Testis (tissue), 3 donors: ENCODE results near the gene HMCN1. TPM values are rescaled to one million over a fixed set of nuclear protein-coding genes. Genes with fewer than 3 reads are reported as not detected.

Experiments
- DNase-seq: peaks from one replicate; pipeline ENCODE4 v3.0.0-alpha.2; 2019
- H3K27ac ChIP-seq, 2 donors: fragments of 200-600 bp; sonication (generic); one replicate each; pipeline ENCODE4 v1.5.1; 2019
- H3K27me3 ChIP-seq: fragments of 200-600 bp; sonication (generic); one replicate; pipeline ENCODE4 v1.5.1; 2019
- H3K36me3 ChIP-seq: fragments of 200-600 bp; sonication (generic); one replicate; pipeline ENCODE4 v1.5.1; 2017; ENCODE audit warnings: low read depth; ENCODE audit errors: missing control alignments
- H3K4me1 ChIP-seq: fragments of 200-600 bp; sonication (generic); one replicate; pipeline ENCODE4 v1.5.1; 2019
- H3K4me3 ChIP-seq, 2 donors: fragments of 200-600 bp; sonication (generic); one replicate each; pipeline ENCODE4 v1.5.1; 2017 to 2019
- H3K9me3 ChIP-seq: fragments of 200-600 bp; sonication (generic); one replicate; pipeline ENCODE4 v1.5.1; 2017
- POLR2A ChIP-seq: fragments of 450-650 bp; IDR thresholded peaks from one replicate; pipeline ENCODE4 v1.6.1; 2017; ENCODE audit warnings: antibody characterized with exemption, mild to moderate bottlenecking, moderate library complexity
- WGBS, 2 donors: methylation state at CpG; one replicate each; pipeline ENCODE4 v1.1.5; 2018; 5-methylcytosine and 5-hydroxymethylcytosine counted together
- intact Hi-C: fragments of 100-400 bp; cut with DNase I; formaldehyde crosslinking; loops from one replicate; pipeline ENCODE4 v1.15.1; 2023; ENCODE audit warnings: low total_unique reads
- polyA plus RNA-seq: library from polyadenylated mRNA; stranded (reverse); fragments of 350-450 nt; fragmentation: Illumina TruSeq; extraction: RNeasy Lipid Tissue Mini Kit (QIAGEN cat#74804); gene quantifications from one replicate; pipeline ENCODE4 v1.2.3, GENCODE V29; 2014; ENCODE audit warnings: low read depth, low replicate concordance; ENCODE audit not compliant: insufficient read depth
- total RNA-seq, 2 donors: library from RNA; depleted of rRNA; stranded (reverse); fragments of >200 nt; gene quantifications; one replicate each; pipeline ENCODE4 v1.2.3, GENCODE V29; 2016
- TF ChIP-seq, protein P1 (sequence below), 3 experiments: fragments of 450-650 bp in 2 of 3; fragments of 200-600 bp in 1 of 3; sonication (generic) in 1 of 3; IDR thresholded peaks; one replicate each; pipeline ENCODE4 v1.5.1; 2016 to 2019; ENCODE audit warnings: antibody characterized with exemption in 3 of 3, mild to moderate bottlenecking in 2 of 3, moderate library complexity in 1 of 3

Gene HMCN1
- total and polyA plus RNA-seq, 3 donors from 2014 or later, result 5.2 to 6.2 (median 5.7) TPM

DNA sequence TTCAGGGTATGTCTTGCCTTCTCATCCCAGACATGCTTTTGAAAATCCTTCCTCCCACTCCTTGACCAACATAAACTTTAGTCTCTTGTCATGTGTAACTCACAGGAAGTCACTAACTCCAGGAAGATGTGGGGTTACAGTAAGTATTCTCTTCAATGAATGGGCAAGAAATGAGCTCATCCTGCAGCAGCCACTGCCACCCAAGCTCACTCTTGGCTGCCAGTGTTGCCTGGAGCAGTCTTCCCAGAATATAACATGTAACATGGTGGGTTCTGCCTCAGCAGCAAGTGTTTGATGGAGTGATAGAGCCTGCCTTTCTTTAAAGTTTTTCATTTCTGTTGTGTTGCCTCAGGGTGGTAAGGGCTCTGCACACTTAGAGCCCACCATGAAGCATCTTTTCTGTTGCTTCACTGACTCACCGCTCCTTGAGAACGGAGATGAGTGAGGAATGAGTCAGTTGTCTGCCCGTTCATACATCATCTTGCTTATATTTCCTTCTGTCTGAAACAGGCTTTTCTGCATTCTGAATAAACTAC is 453.9 kb downstream of the HMCN1 start:
- no peak for TF ChIP-seq POLR2A
- TF ChIP-seq, protein P1, sequence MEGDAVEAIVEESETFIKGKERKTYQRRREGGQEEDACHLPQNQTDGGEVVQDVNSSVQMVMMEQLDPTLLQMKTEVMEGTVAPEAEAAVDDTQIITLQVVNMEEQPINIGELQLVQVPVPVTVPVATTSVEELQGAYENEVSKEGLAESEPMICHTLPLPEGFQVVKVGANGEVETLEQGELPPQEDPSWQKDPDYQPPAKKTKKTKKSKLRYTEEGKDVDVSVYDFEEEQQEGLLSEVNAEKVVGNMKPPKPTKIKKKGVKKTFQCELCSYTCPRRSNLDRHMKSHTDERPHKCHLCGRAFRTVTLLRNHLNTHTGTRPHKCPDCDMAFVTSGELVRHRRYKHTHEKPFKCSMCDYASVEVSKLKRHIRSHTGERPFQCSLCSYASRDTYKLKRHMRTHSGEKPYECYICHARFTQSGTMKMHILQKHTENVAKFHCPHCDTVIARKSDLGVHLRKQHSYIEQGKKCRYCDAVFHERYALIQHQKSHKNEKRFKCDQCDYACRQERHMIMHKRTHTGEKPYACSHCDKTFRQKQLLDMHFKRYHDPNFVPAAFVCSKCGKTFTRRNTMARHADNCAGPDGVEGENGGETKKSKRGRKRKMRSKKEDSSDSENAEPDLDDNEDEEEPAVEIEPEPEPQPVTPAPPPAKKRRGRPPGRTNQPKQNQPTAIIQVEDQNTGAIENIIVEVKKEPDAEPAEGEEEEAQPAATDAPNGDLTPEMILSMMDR (IDR thresholded peaks at IDR 0.05), result no peak
- H3K4me3 ChIP-seq, result no peak overlapping the region
- no peak for DNase-seq
- H3K27me3 ChIP-seq, result no peaks in the 10 kb centered on the region
- no peaks in the 10 kb centered on the region for H3K4me1 ChIP-seq
- intact Hi-C loops, result no loop called here
- H3K36me3 ChIP-seq, result no peaks in the 10 kb centered on the region
- 96 to 98% methylated on average over 3 of the region's 3 CpGs for WGBS, 2 donors
- no peaks in the 10 kb centered on the region for H3K9me3 ChIP-seq
- no peak overlapping the region for H3K27ac ChIP-seq

DNA sequence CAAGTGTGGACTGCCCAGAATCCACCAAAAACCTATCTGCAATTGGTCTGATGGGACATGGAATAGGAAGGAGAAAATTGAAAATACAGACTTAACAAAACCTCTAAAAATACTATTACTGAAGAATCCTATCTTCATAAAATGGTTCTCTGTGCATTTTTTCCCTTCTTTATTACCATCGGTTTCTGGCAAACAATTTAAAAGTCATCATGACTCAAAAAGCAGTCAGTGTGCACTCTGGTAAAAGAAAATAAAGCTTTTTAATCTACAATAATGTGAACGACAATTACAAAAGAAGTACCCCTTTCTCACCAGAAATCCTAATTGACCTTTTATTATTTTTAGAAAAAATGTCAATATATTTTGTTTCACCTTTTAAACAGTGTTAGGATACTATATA is 454.5 kb downstream of the HMCN1 start:
- Histone ChIP-seq H3K9me3 (no peaks in the 10 kb centered on the region), H3K4me3 (no peak overlapping the region), H3K36me3 (no peaks in the 10 kb centered on the region), H3K27ac (no peak overlapping the region), H3K4me1 (no peaks in the 10 kb centered on the region), H3K27me3 (no peaks in the 10 kb centered on the region)
- intact Hi-C loops, result no loop called here
- DNase-seq, result no peak
- WGBS, 2 donors, result 82 to 88% methylated on average over 2 of the region's 2 CpGs
- no peak for TF ChIP-seq POLR2A
- TF ChIP-seq, protein P1 (IDR thresholded peaks at IDR 0.05), result no peak

DNA sequence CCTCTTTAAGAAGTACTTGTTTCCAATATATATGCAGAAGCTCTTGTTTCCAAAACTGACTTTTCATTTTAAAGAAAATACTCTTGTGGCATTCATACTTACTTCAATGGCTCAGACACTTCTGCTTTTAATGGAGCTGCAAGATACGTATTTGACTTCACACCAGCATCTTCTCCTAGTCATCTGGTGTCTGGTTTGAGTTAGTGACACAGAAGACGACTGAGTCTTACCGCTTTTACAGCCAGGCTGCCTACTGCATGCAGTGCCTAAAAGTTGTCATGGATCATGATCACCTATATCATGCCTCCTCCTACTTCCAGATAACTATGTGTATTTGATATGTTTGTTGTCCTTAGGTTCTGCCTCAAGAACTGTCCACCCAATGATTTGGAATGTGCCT is 455.0 kb downstream of the HMCN1 start:
- DNase-seq, result no peak
- H3K27me3 ChIP-seq, result no peaks in the 10 kb centered on the region
- no peaks in the 10 kb centered on the region for H3K4me1 ChIP-seq
- H3K36me3 ChIP-seq, result no peaks in the 10 kb centered on the region
- no peaks in the 10 kb centered on the region for H3K9me3 ChIP-seq
- intact Hi-C loops, result no loop called here
- H3K27ac ChIP-seq, result no peak overlapping the region
- WGBS, 2 donors, result 93 to 97% methylated on average over 3 of the region's 3 CpGs
- no peak for TF ChIP-seq POLR2A
- TF ChIP-seq, protein P1 (IDR thresholded peaks at IDR 0.05), result no peak
- no peak overlapping the region for H3K4me3 ChIP-seq

DNA sequence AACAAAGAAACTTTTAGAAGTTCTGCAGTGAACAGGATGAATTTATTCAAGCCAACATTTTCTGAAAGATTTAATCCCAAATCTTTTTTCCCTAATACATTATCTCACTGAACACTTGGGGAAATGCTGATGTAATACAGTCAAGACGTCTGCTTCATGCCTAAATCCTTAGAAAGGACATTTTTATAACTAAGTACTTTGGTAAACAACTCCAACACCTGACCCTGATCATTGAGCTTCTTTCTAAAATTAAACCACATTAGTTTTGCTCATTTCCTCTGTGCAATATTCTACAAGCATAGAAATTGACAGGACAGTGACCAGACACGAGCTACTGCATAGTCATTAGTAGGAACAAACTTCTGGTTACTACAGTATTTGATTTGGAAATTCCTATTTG is 457.3 kb downstream of the HMCN1 start:
- intact Hi-C loops, result no loop called here
- no peak overlapping the region for H3K4me3 ChIP-seq
- no peak overlapping the region for H3K27ac ChIP-seq
- no peaks in the 10 kb centered on the region for H3K4me1 ChIP-seq
- no peaks in the 10 kb centered on the region for H3K36me3 ChIP-seq
- no peaks in the 10 kb centered on the region for H3K27me3 ChIP-seq
- TF ChIP-seq POLR2A, result no peak
- TF ChIP-seq, protein P1 (IDR thresholded peaks at IDR 0.05), result no peak
- 87 to 93% methylated on average over 2 of the region's 2 CpGs for WGBS, 2 donors
- DNase-seq, result no peak
- H3K9me3 ChIP-seq, result no peaks in the 10 kb centered on the region

DNA sequence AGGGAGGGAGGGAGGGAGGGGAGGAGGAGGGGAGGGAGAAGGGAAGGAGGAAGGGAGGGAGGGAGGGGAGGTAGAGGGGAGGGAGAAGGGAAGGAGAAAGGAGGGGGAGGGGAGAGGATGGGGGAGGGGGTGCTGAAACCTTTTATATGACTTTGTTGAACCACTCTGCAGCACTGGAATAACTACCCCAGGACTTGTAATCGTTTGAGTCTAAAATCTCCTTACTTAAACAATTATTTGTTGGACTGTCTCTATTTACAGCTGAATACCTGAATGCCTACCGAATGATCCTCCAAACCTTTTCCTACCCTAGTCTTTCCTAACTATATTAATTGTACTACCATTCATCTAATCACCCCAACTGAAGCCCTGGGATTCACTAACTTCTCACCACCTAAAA is 459.0 kb downstream of the HMCN1 start:
- 85 to 90% methylated on average over 2 of the region's 2 CpGs for WGBS, 2 donors
- Histone ChIP-seq H3K4me1 (no peaks in the 10 kb centered on the region), H3K27me3 (no peaks in the 10 kb centered on the region), H3K36me3 (no peaks in the 10 kb centered on the region), H3K4me3 (no peak overlapping the region), H3K9me3 (no peaks in the 10 kb centered on the region), H3K27ac (no peak overlapping the region)
- TF ChIP-seq, protein P1 (IDR thresholded peaks at IDR 0.05), result no peak
- no peak for TF ChIP-seq POLR2A
- intact Hi-C loops, result no loop called here
- no peak for DNase-seq
